IMR-90 (cell line): ENCODE measurements around the gene RIMS3. TPM values are rescaled to one million over a fixed set of nuclear protein-coding genes. Genes with fewer than 3 reads are reported as not detected.
"Not testable (repeated sequence)": the region's sequence is repeated elsewhere in the genome, so short reads cannot be mapped to it uniquely, and the experiment has no call there.

Experiments used
- ATAC-seq: fragments of 200-7000 bp; cut with Tn5 transposase; 2 replicates; pipeline ENCODE4 v1.9.1; 2020; ENCODE audit warnings: low read depth, mild to moderate bottlenecking, moderate library complexity
- BruUV-seq: library from RNA; stranded (reverse); fragments of 400-500 nt; replicated peaks from 2 replicates; lab custom pipeline; 2021; lab: Mats Ljungman, UMichigan
- CTCF ChIA-PET: fragments of 300-600 bp; formaldehyde crosslinking; extraction: SDS; loops from one replicate; lab custom pipeline; 2021; ENCODE audit warnings: antibody characterized with exemption; lab: Yijun Ruan, JAX
- POLR2A ChIA-PET: fragments of 300-600 bp; sonication (Branson Sonifier 250); formaldehyde crosslinking; loops from one replicate; lab custom pipeline; 2022; ENCODE audit warnings: antibody characterized with exemption; ENCODE audit not compliant: unreplicated experiment; lab: Charles Lee
- DNase-seq: peaks from one replicate; pipeline ENCODE4 v3.0.0; 2013
- H2AFZ ChIP-seq: replicated peaks from 2 replicates; pipeline ENCODE3; 2013; ENCODE audit warnings: low read length, mild to moderate bottlenecking; ENCODE audit not compliant: poor library complexity
- H2AK5ac ChIP-seq: 2 replicates; pipeline ENCODE4 v1.6.1; 2013; ENCODE audit warnings: low read depth, low read length, inconsistent platforms
- H2AK9ac ChIP-seq: replicated peaks from 2 replicates; pipeline ENCODE3; 2013; ENCODE audit warnings: mild to moderate bottlenecking, low read depth, low read length, moderate library complexity; ENCODE audit not compliant: poor library complexity
- H2BK120ac ChIP-seq: 2 replicates; pipeline ENCODE4 v1.6.1; 2013; ENCODE audit warnings: low read depth, low read length, inconsistent platforms
- H2BK15ac ChIP-seq: 3 replicates; pipeline ENCODE4 v1.6.1; 2013; ENCODE audit warnings: low read depth, low read length, inconsistent platforms
- H2BK20ac ChIP-seq: 2 replicates; pipeline ENCODE4 v1.6.1; 2013; ENCODE audit warnings: low read depth, mild to moderate bottlenecking, inconsistent platforms, low read length, moderate library complexity
- H2BK5ac ChIP-seq: 2 replicates; pipeline ENCODE4 v1.6.1; 2013; ENCODE audit warnings: mild to moderate bottlenecking, low read depth, low read length, inconsistent platforms; ENCODE audit not compliant: poor library complexity, severe bottlenecking
- H3K14ac ChIP-seq: replicated peaks from 2 replicates; pipeline ENCODE4 v1.6.1; 2013; ENCODE audit warnings: low read depth, low read length, inconsistent platforms
- H3K18ac ChIP-seq: 2 replicates; pipeline ENCODE4 v1.6.1; 2013; ENCODE audit warnings: low read depth, low read length, control low read depth
- H3K23ac ChIP-seq: 2 replicates; pipeline ENCODE4 v1.6.1; 2013; ENCODE audit warnings: low read depth, low read length, inconsistent platforms
- H3K27ac ChIP-seq: 2 replicates; pipeline ENCODE4 v1.5.1; 2013; ENCODE audit warnings: mild to moderate bottlenecking, control low read depth, low read length; ENCODE audit not compliant: insufficient read depth
- H3K27me3 ChIP-seq: 2 replicates; pipeline ENCODE4 v1.6.1; 2013; ENCODE audit warnings: low read length; ENCODE audit not compliant: control insufficient read depth, insufficient read depth
- H3K36me3 ChIP-seq: 2 replicates; pipeline ENCODE4 v1.6.1; 2013; ENCODE audit warnings: low read length, mixed read lengths; ENCODE audit not compliant: control insufficient read depth, insufficient read depth
- H3K4ac ChIP-seq: 2 replicates; pipeline ENCODE4 v1.6.1; 2013; ENCODE audit warnings: low read depth, low read length, inconsistent platforms
- H3K4me1 ChIP-seq: 2 replicates; pipeline ENCODE4 v1.6.1; 2013; ENCODE audit warnings: low read length, mixed read lengths; ENCODE audit not compliant: control insufficient read depth, insufficient read depth
- H3K4me2 ChIP-seq: 2 replicates; pipeline ENCODE4 v1.6.1; 2013; ENCODE audit warnings: low read depth, mild to moderate bottlenecking, control low read depth, low read length, moderate library complexity
- H3K4me3 ChIP-seq: 2 replicates; pipeline ENCODE4 v1.5.1; 2013; ENCODE audit warnings: low read depth, mild to moderate bottlenecking, control low read depth, low read length, moderate library complexity; ENCODE audit not compliant: insufficient read depth
- H3K56ac ChIP-seq: 2 replicates; pipeline ENCODE4 v1.6.1; 2013; ENCODE audit warnings: low read length, inconsistent platforms; ENCODE audit not compliant: insufficient read depth; ENCODE audit errors: extremely low read depth
- H3K79me1 ChIP-seq, 2 experiments: 2 replicates each; pipeline ENCODE4 v1.6.1; 2013; ENCODE audit warnings: low read length in 2 of 2, inconsistent platforms in 1 of 2, low read depth in 1 of 2
- H3K9ac ChIP-seq: 2 replicates; pipeline ENCODE4 v1.6.1; 2013; ENCODE audit warnings: low read depth, low read length, control low read depth
- H3K9me1 ChIP-seq: 2 replicates; pipeline ENCODE4 v1.6.1; 2013; ENCODE audit warnings: low read length, inconsistent platforms; ENCODE audit not compliant: insufficient read depth
- H3K9me3 ChIP-seq: 2 replicates; pipeline ENCODE4 v1.6.1; 2013; ENCODE audit warnings: low read length; ENCODE audit not compliant: control insufficient read depth, insufficient read depth
- H4K20me1 ChIP-seq: 2 replicates; pipeline ENCODE4 v1.6.1; 2013; ENCODE audit warnings: low read length, inconsistent platforms; ENCODE audit not compliant: insufficient read depth
- H4K5ac ChIP-seq: 2 replicates; pipeline ENCODE4 v1.6.1; 2013; ENCODE audit warnings: mild to moderate bottlenecking, low read depth, low read length, control low read depth
- H4K8ac ChIP-seq, 2 experiments: 2 replicates each; pipeline ENCODE4 v1.6.1; 2013; ENCODE audit warnings: low read depth in 2 of 2, low read length in 2 of 2, control low read depth in 1 of 2, inconsistent platforms in 1 of 2
- H4K91ac ChIP-seq: 2 replicates; pipeline ENCODE4 v1.6.1; 2013; ENCODE audit warnings: low read depth, low read length, inconsistent platforms; ENCODE audit not compliant: insufficient read depth
- SMC3 ChIP-seq: fragments of 150-350 bp; IDR thresholded peaks from 2 replicates; pipeline ENCODE4 v1.6.1; 2016; ENCODE audit warnings: low read depth, mild to moderate bottlenecking, antibody characterized with exemption, low read length, moderate library complexity
- WGBS, 2 experiments: methylation state at CpG; one replicate each; pipeline versions ENCODE4 v1.1.5 to v1.1.7; 2013; ENCODE audit warnings: missing lambda C conversion rate in 2 of 2; ENCODE audit not compliant: insufficient read length in 1 of 2; ENCODE audit errors: extremely low coverage in 2 of 2; 5-methylcytosine and 5-hydroxymethylcytosine counted together
- dilution Hi-C: fragments of 300-500 bp; cut with HindIII; formaldehyde crosslinking; loops from one replicate; pipeline ENCODE4 v1.14.3; 2018; ENCODE audit warnings: low sequenced_read_pairs; ENCODE audit not compliant: unreplicated experiment
- in situ Hi-C: fragments of 300-500 bp; cut with MboI; formaldehyde crosslinking; loops from 3 replicates; pipeline ENCODE4 v1.14.3; 2019; ENCODE audit warnings: low sequenced_read_pairs, inconsistent platforms, mixed read lengths
- intact Hi-C: fragments of 100-400 bp; cut with micrococcal nuclease; formaldehyde crosslinking; loops from 2 replicates; pipeline ENCODE4 v1.10.0; 2022
- polyA plus RNA-seq, 3 experiments: library from polyadenylated mRNA; depleted of rRNA; stranded (reverse); fragments of >200 nt; gene quantifications; 2 replicates each; pipeline ENCODE4 v1.2.3, GENCODE V29; 2012; ENCODE audit warnings: low replicate concordance in 1 of 3
- total RNA-seq: library from RNA; depleted of rRNA; stranded (reverse); fragments of >200 nt; gene quantifications from 2 replicates; pipeline ENCODE4 v1.2.3, GENCODE V29; 2012

Gene RIMS3
- total and polyA plus RNA-seq, 2 of the 4 experiments (the other 2 are of a cell fraction): 0.10 to 0.36 TPM

DNA sequence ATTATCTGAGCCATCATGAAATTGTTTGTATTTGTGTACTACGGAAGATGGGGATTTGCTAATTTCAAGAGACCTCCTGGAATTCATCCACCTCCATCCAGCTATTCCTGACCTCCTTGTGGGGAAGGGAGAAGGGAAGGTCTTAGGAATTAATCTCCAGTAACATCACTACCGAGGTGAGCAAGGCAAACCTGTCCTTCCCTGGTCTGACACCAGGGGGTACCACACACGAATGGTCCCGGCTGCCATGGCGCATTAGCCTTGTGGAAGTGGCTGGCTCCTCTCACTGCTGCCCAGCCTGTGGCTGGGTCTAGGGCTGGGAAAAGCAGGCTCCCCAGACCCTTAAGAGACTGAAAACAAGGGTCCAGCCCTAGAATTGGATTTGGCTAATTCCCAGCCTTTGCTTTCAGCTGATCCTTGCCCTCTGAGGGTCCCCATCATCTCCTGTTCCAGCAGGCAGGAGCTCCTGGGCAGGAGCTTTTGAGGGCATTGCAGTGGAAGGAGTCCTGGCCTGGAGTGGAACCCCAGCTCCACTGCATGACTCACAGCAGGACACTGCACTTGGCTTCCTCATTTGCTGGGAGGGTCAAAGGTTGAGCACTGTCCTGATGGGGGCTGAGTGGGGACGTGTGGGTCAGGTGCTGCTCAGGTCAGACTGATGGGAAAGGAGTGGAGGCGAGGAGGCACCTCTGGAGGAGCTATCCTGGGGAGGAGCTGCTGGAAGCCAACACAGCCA is 34.8 kb downstream of the RIMS3 start (continued):
- TF ChIP-seq SMC3: peak; percentile 58

DNA sequence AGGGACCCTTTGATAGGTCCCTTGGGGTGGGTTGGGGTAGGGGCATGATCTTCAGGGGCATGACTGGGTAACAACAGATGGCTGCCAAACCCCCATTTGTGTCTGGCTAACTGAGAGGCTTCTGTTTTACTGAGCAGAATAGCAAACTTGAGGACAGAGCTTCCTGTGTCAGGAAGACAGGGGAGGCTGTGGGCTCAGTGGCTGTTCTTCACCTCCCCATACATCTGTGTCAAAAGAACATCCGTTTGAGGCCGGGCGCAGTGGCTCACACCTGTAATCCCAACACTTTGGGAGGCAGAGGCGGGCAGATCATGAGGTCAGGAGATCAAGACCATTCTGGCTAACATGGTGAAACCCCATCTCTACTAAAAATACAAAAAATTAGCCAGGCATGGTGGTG is 35.9 kb downstream of the RIMS3 start:
- intact Hi-C loops (loop anchor here (5.0 kb wide), 1 partner anchor 223 kb away; no protein-coding TSS in a partner anchor), in situ Hi-C loops (loop anchor here (10.0 to 25.0 kb wide), 2 partner anchors 215 to 333 kb away; no protein-coding TSS in a partner anchor)
- peaks cover 11% of the 10 kb centered on the region; the same call in 1 of the 2 replicates for H3K27me3 ChIP-seq
- CTCF ChIA-PET: interaction anchor here (1.0 kb wide), 1 partner anchor 12 kb away, joined by 3 read pairs; no protein-coding TSS in a partner anchor
- H3K27ac ChIP-seq, H2AFZ ChIP-seq, POLR2A ChIA-PET, H3K23ac ChIP-seq, H3K9me1 ChIP-seq, BruUV-seq, H3K4me3 ChIP-seq, ATAC-seq, H2AK5ac ChIP-seq, H4K20me1 ChIP-seq, H3K79me1 ChIP-seq, H3K56ac ChIP-seq, H2BK5ac ChIP-seq, H3K9ac ChIP-seq, H2BK120ac ChIP-seq, H3K18ac ChIP-seq, DNase-seq, H3K4ac ChIP-seq, H2BK20ac ChIP-seq, H4K91ac ChIP-seq, H3K36me3 ChIP-seq, H3K4me2 ChIP-seq, H3K14ac ChIP-seq, dilution Hi-C loops, H4K8ac ChIP-seq, H3K4me1 ChIP-seq, H4K5ac ChIP-seq, H2AK9ac ChIP-seq, H2BK15ac ChIP-seq, H3K9me3 ChIP-seq: not testable (repeated sequence)
- WGBS, 2 experiments: 72% methylated on average over 3 of the region's 4 CpGs; no CpG with 5 or more reads in 1 of the 2 experiments
